GM19395 (cell line): ENCODE data around the gene IQCM.
"Not testable (repeated sequence)": the region's sequence is repeated elsewhere in the genome, so short reads cannot be mapped to it uniquely, and the experiment has no call there.

ENCODE experiments used
- ATAC-seq: cut with Tn5 transposase; IDR thresholded peaks from one replicate; pipeline ENCODE4 v1.9.1; 2021; ENCODE audit warnings: mild to moderate bottlenecking, moderate library complexity; ENCODE audit not compliant: unreplicated experiment

The IQCM gene

DNA sequence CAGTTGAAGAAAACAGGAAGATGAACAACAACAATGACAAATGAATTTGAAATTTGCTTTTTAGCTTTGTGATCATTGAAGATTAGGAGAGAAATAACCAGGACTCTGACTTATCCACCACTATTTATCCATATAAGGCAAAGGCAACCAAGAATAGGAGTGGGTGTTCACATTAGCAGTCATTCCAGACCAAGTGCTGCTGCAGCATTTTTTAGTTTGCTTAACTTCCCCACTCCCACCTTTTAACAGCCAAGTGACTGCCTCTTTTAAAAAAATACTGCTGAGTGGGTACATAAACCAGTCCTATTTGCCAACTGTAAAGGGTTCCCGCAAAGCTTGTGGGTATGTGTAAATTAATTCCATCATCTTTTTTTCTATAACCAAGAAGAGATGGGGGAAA is 230.9 kb downstream of the IQCM start:
- ATAC-seq: no peak

DNA sequence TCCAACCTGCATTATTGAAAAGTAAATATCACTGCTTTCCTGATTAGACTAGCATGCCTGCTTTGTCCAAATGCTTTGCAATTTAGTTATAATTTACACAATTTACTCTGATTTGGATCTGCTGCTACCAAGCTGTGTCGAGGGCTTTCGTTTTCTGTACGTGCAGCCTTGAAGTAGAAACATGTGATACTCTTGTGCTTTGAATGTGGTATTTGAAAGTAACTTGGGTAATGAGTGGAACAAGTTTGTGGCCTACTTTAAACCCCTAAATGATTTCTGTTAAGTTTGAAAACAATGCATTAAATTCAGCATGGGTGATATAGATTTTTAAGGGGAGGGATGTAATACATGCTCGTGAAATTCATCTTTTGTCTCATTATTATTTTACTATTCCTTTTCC is 240.7 kb downstream of the IQCM start:
- peak; percentile 55 for ATAC-seq

DNA sequence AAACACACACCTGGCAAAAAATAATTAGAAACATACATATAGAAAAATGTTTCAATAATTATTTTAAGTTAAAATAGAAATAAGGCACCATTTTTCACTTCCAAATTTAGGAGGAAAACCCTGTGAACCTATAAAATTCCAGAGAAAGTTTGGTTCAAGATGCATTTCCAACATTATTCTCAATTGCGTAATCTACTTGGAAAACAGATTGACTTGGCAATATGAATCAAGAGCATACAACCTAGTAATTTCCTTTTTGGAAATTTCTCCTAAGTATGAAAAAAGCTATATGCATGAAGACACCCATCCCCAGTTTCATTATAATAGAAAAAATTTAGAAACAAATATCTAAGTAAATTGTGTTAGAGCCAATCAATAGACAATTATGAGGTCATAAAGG is 242.9 kb downstream of the IQCM start:
- no peak for ATAC-seq

GRCh38 chr4:149555799-149556198 is 259.8 kb downstream of the IQCM start:
- ATAC-seq: no peak

DNA sequence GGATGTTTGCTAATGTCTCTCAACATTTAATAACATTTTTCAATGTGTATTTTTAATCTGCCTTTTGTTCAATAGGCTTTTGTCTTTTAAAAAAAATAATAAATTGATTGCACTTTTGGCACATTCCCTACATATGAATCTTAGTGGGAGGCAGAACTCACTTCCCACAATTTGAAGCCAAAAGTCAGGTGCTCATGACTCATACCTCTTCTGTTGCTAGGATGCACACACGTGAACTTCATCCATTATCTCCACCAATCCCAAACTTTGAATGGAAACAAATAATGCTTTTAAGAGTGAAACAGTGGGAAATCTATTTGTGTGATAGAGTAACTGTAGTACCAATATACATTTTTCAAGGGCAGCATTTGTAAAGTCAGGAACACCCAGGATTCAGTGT is 260.5 kb downstream of the IQCM start:
- ATAC-seq: no peak

- no peak for ATAC-seq
Observed at GRCh38 chr4:149553959-149554520, 261.6 kb downstream of the IQCM start.

DNA sequence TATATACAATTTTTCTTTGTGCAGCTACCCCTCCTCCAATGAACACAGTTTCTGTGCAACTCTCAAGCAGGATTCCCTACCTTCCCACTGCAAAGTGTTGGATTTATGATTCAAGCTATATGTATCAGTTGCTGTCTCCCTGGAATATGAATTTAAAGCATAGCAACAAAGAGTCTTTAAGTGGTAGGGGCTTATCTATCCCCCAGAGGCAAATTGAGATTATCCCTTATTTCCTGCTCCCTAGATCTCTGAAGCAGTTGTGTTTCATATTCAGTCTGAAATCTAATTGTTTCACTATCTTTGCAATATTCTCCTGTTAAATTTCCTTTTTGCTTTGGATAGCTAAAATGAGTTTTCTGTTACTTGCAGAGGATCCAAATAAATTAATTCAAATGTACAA is 263.0 kb downstream of the IQCM start:
- ATAC-seq: no peak

GRCh38 chr4:149549911-149550310 is 265.7 kb downstream of the IQCM start:
- no peak for ATAC-seq

GRCh38 chr4:149534779-149535178 is 280.9 kb downstream of the IQCM start:
- ATAC-seq: no peak

DNA sequence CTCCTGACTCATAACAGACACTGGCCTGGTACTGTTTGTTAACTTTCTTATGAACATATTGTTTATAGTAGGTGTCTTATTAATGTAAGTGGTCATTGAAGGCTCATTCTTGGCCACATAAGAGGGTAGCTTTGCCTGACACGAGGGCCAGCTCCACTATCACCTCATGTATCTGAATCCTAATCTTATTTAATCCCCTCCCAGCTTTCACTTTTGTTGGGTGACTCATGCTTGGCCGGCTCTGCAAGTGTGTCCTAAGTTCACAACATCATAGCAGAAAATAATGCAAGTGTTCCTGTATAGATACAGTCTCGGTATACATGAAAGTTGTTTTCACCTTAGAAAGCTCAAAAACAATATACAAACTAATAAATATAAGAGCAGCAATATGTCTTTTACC is 283.8 kb downstream of the IQCM start:
- no peak for ATAC-seq

DNA sequence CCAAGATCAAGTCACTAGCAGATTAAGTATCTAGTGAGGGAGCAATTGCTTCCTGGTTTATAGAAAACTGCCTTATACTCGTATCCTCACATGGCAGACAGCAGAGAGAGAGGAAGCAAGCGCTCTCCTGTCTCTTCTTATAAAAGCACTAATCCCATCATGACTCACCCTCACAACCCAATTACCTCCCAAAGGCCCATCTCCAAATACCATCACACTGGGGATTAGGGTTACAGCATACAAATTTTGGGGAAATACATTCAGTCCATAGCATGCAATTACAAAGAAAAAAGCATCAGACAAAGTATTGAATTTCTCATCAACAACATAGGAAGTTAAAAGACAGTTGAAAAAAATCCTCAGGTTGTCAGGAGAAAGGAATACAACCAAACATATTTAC is 292.6 kb downstream of the IQCM start:
- ATAC-seq: no peak

- ATAC-seq: no peak
Observed at GRCh38 chr4:149521611-149522425, 293.8 kb downstream of the IQCM start.

- no peak for ATAC-seq
Observed at GRCh38 chr4:149518471-149518870, 297.2 kb downstream of the IQCM start.

GRCh38 chr4:149513081-149513480 is 302.6 kb downstream of the IQCM start:
- no peak for ATAC-seq

DNA sequence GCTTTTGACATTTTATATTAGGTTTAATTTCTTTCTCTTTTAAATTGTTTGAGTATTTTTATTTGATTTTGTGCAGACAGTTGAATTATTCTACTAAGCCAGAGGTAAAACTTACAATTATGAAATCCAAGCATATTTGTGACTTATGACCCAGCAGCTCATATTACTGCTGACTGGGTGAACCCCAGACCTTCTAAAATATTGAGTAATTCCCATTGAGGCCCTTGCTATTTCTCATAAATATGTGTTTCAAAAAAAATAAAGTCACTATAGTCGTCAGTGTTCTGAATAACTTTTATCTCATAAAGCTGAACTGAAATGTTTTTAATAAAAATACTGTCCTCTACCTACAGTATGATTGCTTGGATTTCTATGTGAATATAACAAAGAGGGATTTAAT is 303.1 kb downstream of the IQCM start:
- ATAC-seq: no peak

- no peak for ATAC-seq
Observed at GRCh38 chr4:149511558-149512298, 303.9 kb downstream of the IQCM start.

GRCh38 chr4:149507309-149507708 is 308.3 kb downstream of the IQCM start:
- not testable (repeated sequence) for ATAC-seq

- ATAC-seq: no peak
Observed at GRCh38 chr4:149500806-149501205, 314.8 kb downstream of the IQCM start.

- ATAC-seq: no peak
Observed at GRCh38 chr4:149499726-149500125, 315.9 kb downstream of the IQCM start.

GRCh38 chr4:149498246-149498645 is 317.4 kb downstream of the IQCM start:
- no peak for ATAC-seq

DNA sequence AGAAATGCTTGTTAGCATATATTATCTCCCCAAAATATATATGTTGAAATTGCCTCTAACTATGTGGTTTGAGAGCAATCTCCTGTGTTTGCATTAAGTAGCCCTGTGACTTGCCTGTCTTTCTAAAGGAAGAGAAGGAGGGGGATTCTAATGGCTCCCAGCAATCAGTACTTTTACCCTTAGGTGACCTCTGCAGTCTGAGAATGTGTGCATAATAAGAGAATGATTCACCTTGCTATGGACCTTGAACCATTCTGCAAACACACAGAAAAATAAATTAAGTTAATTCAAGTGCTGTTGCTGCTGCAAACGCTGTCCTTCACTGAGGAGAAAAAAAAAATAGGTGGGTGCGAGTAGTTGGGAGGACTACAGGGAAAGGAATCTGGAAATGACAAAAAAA is 322.2 kb downstream of the IQCM start:
- ATAC-seq: no peak

DNA sequence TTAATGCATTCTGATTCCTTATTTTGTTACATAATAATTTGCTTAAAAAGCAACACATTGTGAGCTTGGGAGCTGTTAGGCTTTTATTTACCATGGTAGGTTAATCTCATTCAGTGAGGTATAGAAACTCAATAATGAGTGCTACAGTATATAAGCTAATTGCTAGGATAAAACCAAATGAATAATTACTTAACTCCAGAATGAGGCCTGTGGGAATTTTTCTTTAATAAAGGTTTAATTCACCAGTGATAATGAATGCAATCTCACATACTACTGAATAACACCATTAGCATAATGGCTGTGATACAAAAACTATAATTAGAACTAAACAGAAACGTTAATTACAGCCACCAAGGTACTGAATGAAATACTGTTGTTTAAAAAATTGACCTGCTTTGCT is 326.3 kb downstream of the IQCM start:
- ATAC-seq: no peak
